ENCODE measurements around the gene METTL9. TPM values are rescaled to one million over a fixed set of nuclear protein-coding genes. Genes with fewer than 3 reads are reported as not detected.

The METTL9 gene
- total RNA-seq, 6 experiments from 2014 or later: 9.6 to 29.3 (median 15.5) TPM

- Histone ChIP-seq H3K27me3 (no peaks in the 10 kb centered on the region), H3K4me1 (no peaks in the 10 kb centered on the region), H3K27ac (no peak overlapping the region), H3K9me3 (no peaks in the 10 kb centered on the region), H3K36me3 (no peaks in the 10 kb centered on the region), H3K4me3 (no peak overlapping the region)
- intact Hi-C loops (cut with DNase I): no loop called here
- DNase-seq: no peak
- TF ChIP-seq POLR2A (IDR thresholded peaks at IDR 0.05) (no peak), CTCF (IDR thresholded peaks at IDR 0.05) (no peak)
- ATAC-seq: no peak
- 32% methylated on average over 2 of the region's 2 CpGs for WGBS (ENCODE audit: insufficient coverage, low coverage, low lambda C conversion rate, missing lambda C conversion rate)
These were observed 101.9 kb downstream of the METTL9 start for GRCh38 chr16:21701271-21701670.

- intact Hi-C loops (cut with DNase I): no loop called here
- Histone ChIP-seq H3K9me3 (no peaks in the 10 kb centered on the region), H3K27ac (no peak overlapping the region), H3K4me3 (no peak overlapping the region), H3K36me3 (no peaks in the 10 kb centered on the region), H3K27me3 (no peaks in the 10 kb centered on the region), H3K4me1 (no peaks in the 10 kb centered on the region)
- DNase-seq (no peak), ATAC-seq (no peak)
- WGBS (ENCODE audit: insufficient coverage, low coverage, low lambda C conversion rate, missing lambda C conversion rate): 71% methylated on average over 3 of the region's 3 CpGs
- no peak for TF ChIP-seq CTCF (IDR thresholded peaks at IDR 0.05)
- TF ChIP-seq POLR2A (IDR thresholded peaks at IDR 0.05): no peak
These were observed 102.9 kb downstream of the METTL9 start for GRCh38 chr16:21702276-21702675.

- no peak overlapping the region for H3K27ac ChIP-seq
- intact Hi-C loops (cut with DNase I): no loop called here
- no peaks in the 10 kb centered on the region for H3K9me3 ChIP-seq
- no peak for TF ChIP-seq POLR2A (IDR thresholded peaks at IDR 0.05)
- TF ChIP-seq CTCF (IDR thresholded peaks at IDR 0.05): no peak
- WGBS (ENCODE audit: insufficient coverage, low coverage, low lambda C conversion rate, missing lambda C conversion rate): 42% methylated on average over 2 of the region's 2 CpGs
- no peaks in the 10 kb centered on the region for H3K4me1 ChIP-seq
- H3K27me3 ChIP-seq: no peaks in the 10 kb centered on the region
- no peak for DNase-seq
- no peaks in the 10 kb centered on the region for H3K36me3 ChIP-seq
- ATAC-seq: no peak
- H3K4me3 ChIP-seq: no peak overlapping the region
These were observed 103.8 kb downstream of the METTL9 start for GRCh38 chr16:21703156-21703555.

- no peaks in the 10 kb centered on the region for H3K36me3 ChIP-seq
These were observed 104.3 kb downstream of the METTL9 start for GRCh38 chr16:21703589-21704174.

More at GRCh38 chr16:21703589-21704174, 104.3 kb downstream of the METTL9 start:
- Histone ChIP-seq H3K4me3 (no peak overlapping the region), H3K27ac (no peak overlapping the region), H3K27me3 (no peaks in the 10 kb centered on the region), H3K9me3 (no peaks in the 10 kb centered on the region), H3K4me1 (no peaks in the 10 kb centered on the region)
- intact Hi-C loops (cut with DNase I): no loop called here
- DNase-seq (no peak), ATAC-seq (no peak)
- 53% methylated on average over 5 of the region's 5 CpGs for WGBS (ENCODE audit: insufficient coverage, low coverage, low lambda C conversion rate, missing lambda C conversion rate)
- TF ChIP-seq POLR2A (IDR thresholded peaks at IDR 0.05) (no peak), CTCF (IDR thresholded peaks at IDR 0.05) (no peak)

All from right lobe of liver (tissue), 6 donors.